Endodermal cell (in vitro differentiated cells): Measurements from ENCODE around the gene SNRNP27. TPM values are rescaled to one million over a fixed set of nuclear protein-coding genes. Genes with fewer than 3 reads are reported as not detected.

Experiments
- DNase-seq: peaks from one replicate; pipeline ENCODE4 v3.0.0-alpha.2; 2017
- H3K27ac ChIP-seq: 2 replicates; pipeline ENCODE4 v1.5.1; 2013; ENCODE audit warnings: mild to moderate bottlenecking, low read depth, low read length, moderate library complexity
- H3K27me3 ChIP-seq: 2 replicates; pipeline ENCODE4 v1.6.1; 2013; ENCODE audit warnings: mild to moderate bottlenecking, low read length, moderate library complexity; ENCODE audit not compliant: insufficient read depth, control insufficient read depth, poor library complexity, severe bottlenecking
- H3K36me3 ChIP-seq: 2 replicates; pipeline ENCODE4 v1.7.0; 2013; ENCODE audit warnings: mild to moderate bottlenecking, low read length, moderate library complexity; ENCODE audit not compliant: control insufficient read depth, insufficient read depth
- H3K4me1 ChIP-seq: one replicate; pipeline ENCODE4 v1.7.0; 2013; ENCODE audit warnings: low read length; ENCODE audit not compliant: control insufficient read depth, insufficient read depth
- H3K4me3 ChIP-seq: 2 replicates; pipeline ENCODE4 v1.5.1; 2013; ENCODE audit warnings: mild to moderate bottlenecking, low read length, moderate library complexity
- H3K9ac ChIP-seq: 2 replicates; pipeline ENCODE4 v1.6.1; 2013; ENCODE audit warnings: mild to moderate bottlenecking, low read length, moderate library complexity; ENCODE audit not compliant: poor library complexity, severe bottlenecking; ENCODE audit errors: extremely low read depth
- H3K9me3 ChIP-seq: 2 replicates; pipeline ENCODE4 v1.6.1; 2013; ENCODE audit warnings: mild to moderate bottlenecking, low read length, moderate library complexity; ENCODE audit not compliant: control insufficient read depth
- H3K27ac Mint-ChIP-seq: 2 replicates; pipeline ENCODE4 v1.8.0; 2020; ENCODE audit warnings: mixed read lengths
- H3K27me3 Mint-ChIP-seq: 2 replicates; pipeline ENCODE4 v1.8.0; 2021; ENCODE audit warnings: mild to moderate bottlenecking, mixed read lengths; ENCODE audit not compliant: insufficient read depth
- H3K36me3 Mint-ChIP-seq: 2 replicates; pipeline ENCODE4 v1.8.0; 2020; ENCODE audit warnings: low read depth, mixed read lengths
- H3K4me1 Mint-ChIP-seq: 2 replicates; pipeline ENCODE4 v1.8.0; 2020; ENCODE audit warnings: mixed read lengths
- H3K4me3 Mint-ChIP-seq: 2 replicates; pipeline ENCODE4 v1.8.0; 2020; ENCODE audit warnings: mild to moderate bottlenecking, moderate library complexity, mixed read lengths
- H3K9me3 Mint-ChIP-seq: 2 replicates; pipeline ENCODE4 v1.8.0; 2020; ENCODE audit warnings: mild to moderate bottlenecking, mixed read lengths
- CTCF ChIP-seq: fragments of 200-600 bp; sonication (generic); conservative IDR thresholded peaks from 2 replicates; pipeline ENCODE4 v1.5.0; 2021; ENCODE audit warnings: antibody characterized with exemption, mild to moderate bottlenecking
- WGBS, 2 experiments: methylation state at CpG; one replicate each; pipeline versions ENCODE4 v1.1.5 to v1.1.7; 2013; ENCODE audit warnings: missing lambda C conversion rate in 2 of 2, mixed read lengths in 1 of 2; ENCODE audit not compliant: insufficient coverage in 1 of 2, insufficient read length in 1 of 2; 5-methylcytosine and 5-hydroxymethylcytosine counted together
- total RNA-seq, 2 donors: library from RNA; stranded (reverse); fragmentation: NEBNext Ultra II Directional in 1 of 2; extraction: Animal tissue kit (Norgen Biotek cat#: 25700) in 1 of 2; gene quantifications; 2 replicates in 1 of 2; 3 replicates in 1 of 2; pipeline ENCODE4 v1.2.1, GENCODE V29; 2021

SNRNP27 gene
- total RNA-seq, 2 donors from 2014 or later: 56.2 to 64.9 TPM

- peak; percentile 24 for TF ChIP-seq CTCF
- no peaks in the 10 kb centered on the region for H3K9me3 Mint-ChIP-seq
- H3K9ac ChIP-seq: peak overlapping the region; percentile 91
- peaks cover 9% of the 10 kb centered on the region for H3K4me1 Mint-ChIP-seq
- 1 to 2% methylated on average over 30 to 56 of the region's 56 CpGs for WGBS, 2 experiments
- peaks cover 9% of the 10 kb centered on the region for H3K27me3 ChIP-seq
- no peaks in the 10 kb centered on the region for H3K9me3 ChIP-seq
- peak overlapping the region; percentile 96 for H3K27ac ChIP-seq
- H3K4me3 ChIP-seq: peak overlapping the region; percentile 79
- H3K36me3 Mint-ChIP-seq: peaks cover 7% of the 10 kb centered on the region
- H3K4me3 Mint-ChIP-seq: peak overlapping the region; percentile 68
- H3K4me1 ChIP-seq: peaks cover 4% of the 10 kb centered on the region
- no peaks in the 10 kb centered on the region for H3K27me3 Mint-ChIP-seq
- peaks cover 19% of the 10 kb centered on the region for H3K36me3 ChIP-seq
- DNase-seq: peak; percentile 100
- H3K27ac Mint-ChIP-seq: peak overlapping the region; percentile 96
These were observed 20.6 kb downstream of the SNRNP27 start for GRCh38 chr2:69914164-69914949.

- Histone ChIP-seq H3K9me3 (no peaks in the 10 kb centered on the region), H3K4me3 (peak within 1 kb of the TSS; percentile 79), H3K27me3 (peaks cover 9% of the 10 kb centered on the region), H3K36me3 (peaks cover 14% of the 10 kb centered on the region), H3K27ac (peak within 1 kb of the TSS; percentile 96), H3K4me1 (peaks cover 4% of the 10 kb centered on the region), H3K9ac (peak within 1 kb of the TSS; percentile 91)
- Mint-ChIP-seq H3K4me1 (peaks cover 9% of the 10 kb centered on the region), H3K9me3 (no peaks in the 10 kb centered on the region), H3K4me3 (peak within 1 kb of the TSS; percentile 68), H3K36me3 (peaks cover 5% of the 10 kb centered on the region), H3K27ac (peak within 1 kb of the TSS; percentile 96), H3K27me3 (no peaks in the 10 kb centered on the region)
- no peak for TF ChIP-seq CTCF
- DNase-seq: peak; percentile 63
- 2 to 3% methylated on average over 11 to 81 of the region's 81 CpGs for WGBS, 2 experiments
These were observed 21.5 kb downstream of the SNRNP27 start, which contains the start of gene MXD1 for GRCh38 chr2:69914950-69915945. TSS of gene MXD1 (plus strand) at chr2:69915109. CDS start at chr2:69915331, 222 bp downstream.

GRCh38 chr2:69916106-69916505, 22.4 kb downstream of the SNRNP27 start:
- peak overlapping the region; percentile 56 for H3K9ac ChIP-seq
- peaks cover 10% of the 10 kb centered on the region for H3K36me3 ChIP-seq
- peaks cover 4% of the 10 kb centered on the region for H3K4me1 ChIP-seq
- TF ChIP-seq CTCF: no peak
- Mint-ChIP-seq H3K36me3 (peaks cover 5% of the 10 kb centered on the region), H3K27ac (no peak overlapping the region), H3K4me1 (peaks cover 9% of the 10 kb centered on the region), H3K9me3 (no peaks in the 10 kb centered on the region), H3K4me3 (peak overlapping the region; percentile 68), H3K27me3 (no peaks in the 10 kb centered on the region)
- H3K9me3 ChIP-seq: no peaks in the 10 kb centered on the region
- no peak for DNase-seq
- peak overlapping the region; percentile 77 for H3K4me3 ChIP-seq
- H3K27me3 ChIP-seq: peaks cover 9% of the 10 kb centered on the region
- 93% methylated on average over 2 of the region's 2 CpGs; no CpG with 5 or more reads in 1 of the 2 experiments for WGBS, 2 experiments
- no peak overlapping the region for H3K27ac ChIP-seq
